VCaP (cell line): ENCODE measurements around the gene TBX15.
"Not testable (repeated sequence)": the region's sequence is repeated elsewhere in the genome, so short reads cannot be mapped to it uniquely, and the experiment has no call there.

Experiments used
- H3K27ac ChIP-seq: fragments of 450-650 bp; 2 replicates; pipeline ENCODE4 v1.5.1; 2017
- CTCF ChIP-seq: fragments of 450-650 bp; conservative IDR thresholded peaks from 2 replicates; pipeline ENCODE4 v1.5.1; 2017; ENCODE audit warnings: mild to moderate bottlenecking, moderate library complexity

TBX15 gene

GRCh38 chr1:118960567-118961136 lies 27.5 kb downstream of the TBX15 start:
- H3K27ac ChIP-seq, result no peak overlapping the region
- TF ChIP-seq CTCF, result no peak

GRCh38 chr1:118960026-118960561 lies 28.0 kb downstream of the TBX15 start:
- no peak for TF ChIP-seq CTCF
- no peak overlapping the region for H3K27ac ChIP-seq

- H3K27ac ChIP-seq, result no peak overlapping the region
- TF ChIP-seq CTCF, result no peak
Observed at GRCh38 chr1:118958937-118959631, 29.1 kb downstream of the TBX15 start.

GRCh38 chr1:118958140-118958539 lies 30.0 kb downstream of the TBX15 start:
- H3K27ac ChIP-seq, result no peak overlapping the region
- no peak for TF ChIP-seq CTCF

- not testable (repeated sequence) for H3K27ac ChIP-seq
Observed at GRCh38 chr1:118957579-118957978, 30.6 kb downstream of the TBX15 start.

- no peak overlapping the region for H3K27ac ChIP-seq
- no peak for TF ChIP-seq CTCF
Observed at GRCh38 chr1:118954301-118954905, 33.7 kb downstream of the TBX15 start.

GRCh38 chr1:118951270-118951936 lies 36.7 kb downstream of the TBX15 start:
- H3K27ac ChIP-seq, result no peak overlapping the region
- TF ChIP-seq CTCF, result no peak
